ENCODE results near the gene DMAC2L. TPM values are rescaled to one million over a fixed set of nuclear protein-coding genes. Genes with fewer than 3 reads are reported as not detected.
"Not testable (repeated sequence)": the region's sequence is repeated elsewhere in the genome, so short reads cannot be mapped to it uniquely, and the experiment has no call there.

Gene DMAC2L
- total RNA-seq, 1 donor from 2014 or later, result 13.9 TPM

- DNase-seq (ENCODE audit: extremely low spot score, unreplicated experiment), result no peak
- Mint-ChIP-seq H3K27me3 (no peaks in the 10 kb centered on the region), H3K4me3 (no peak overlapping the region), H3K27ac (no peak overlapping the region), H3K9me3 (peaks cover 7% of the 10 kb centered on the region), H3K36me3 (no peaks in the 10 kb centered on the region), H3K4me1 (ENCODE audit: unreplicated experiment) (peaks cover 14% of the 10 kb centered on the region)
- TF ChIP-seq CTCF (conservative IDR thresholded peaks at IDR 0.05), result no peak
These were observed 36.8 kb downstream of the DMAC2L start for GRCh38 chr14:50348933-50349332.

GRCh38 chr14:50350975-50351374, 38.9 kb downstream of the DMAC2L start:
- no peak overlapping the region for H3K4me3 Mint-ChIP-seq
- no peak for DNase-seq (ENCODE audit: extremely low spot score, unreplicated experiment)

GRCh38 chr14:50352584-50352983, 40.5 kb downstream of the DMAC2L start:
- TF ChIP-seq CTCF (conservative IDR thresholded peaks at IDR 0.05), result no peak
- Mint-ChIP-seq H3K27me3 (no peaks in the 10 kb centered on the region), H3K9me3 (peaks cover 4% of the 10 kb centered on the region), H3K4me1 (ENCODE audit: unreplicated experiment) (peaks cover 9% of the 10 kb centered on the region), H3K36me3 (no peaks in the 10 kb centered on the region), H3K4me3 (no peak overlapping the region), H3K27ac (no peak overlapping the region)
- DNase-seq (ENCODE audit: extremely low spot score, unreplicated experiment), result no peak

More at GRCh38 chr14:50350975-50351374, 38.9 kb downstream of the DMAC2L start:
- H3K36me3 Mint-ChIP-seq, result no peaks in the 10 kb centered on the region
- H3K4me1 Mint-ChIP-seq (ENCODE audit: unreplicated experiment), result peaks cover 14% of the 10 kb centered on the region
- no peak overlapping the region for H3K27ac Mint-ChIP-seq
- no peaks in the 10 kb centered on the region for H3K27me3 Mint-ChIP-seq
- H3K9me3 Mint-ChIP-seq, result peaks cover 7% of the 10 kb centered on the region
- TF ChIP-seq CTCF (conservative IDR thresholded peaks at IDR 0.05), result no peak

- no peaks in the 10 kb centered on the region for H3K27me3 Mint-ChIP-seq
- DNase-seq (ENCODE audit: extremely low spot score, unreplicated experiment), result no peak
- no peak for TF ChIP-seq CTCF (conservative IDR thresholded peaks at IDR 0.05)
- no peaks in the 10 kb centered on the region for H3K36me3 Mint-ChIP-seq
- no peaks in the 10 kb centered on the region for H3K9me3 Mint-ChIP-seq
- H3K4me3 Mint-ChIP-seq, result no peak overlapping the region
- H3K4me1 Mint-ChIP-seq (ENCODE audit: unreplicated experiment), result peaks cover 5% of the 10 kb centered on the region
- H3K27ac Mint-ChIP-seq, result no peak overlapping the region
These were observed 41.0 kb downstream of the DMAC2L start for GRCh38 chr14:50353126-50353525.

GRCh38 chr14:50354527-50354926, 42.4 kb downstream of the DMAC2L start:
- peaks cover 5% of the 10 kb centered on the region for H3K4me1 Mint-ChIP-seq (ENCODE audit: unreplicated experiment)
- H3K27me3 Mint-ChIP-seq, result no peaks in the 10 kb centered on the region
- no peak for DNase-seq (ENCODE audit: extremely low spot score, unreplicated experiment)
- no peak overlapping the region for H3K4me3 Mint-ChIP-seq
- no peak for TF ChIP-seq CTCF (conservative IDR thresholded peaks at IDR 0.05)
- no peak overlapping the region for H3K27ac Mint-ChIP-seq
- H3K36me3 Mint-ChIP-seq, result no peaks in the 10 kb centered on the region
- H3K9me3 Mint-ChIP-seq, result no peaks in the 10 kb centered on the region

GRCh38 chr14:50355692-50356091, 43.6 kb downstream of the DMAC2L start:
- DNase-seq (ENCODE audit: extremely low spot score, unreplicated experiment), result no peak
- H3K4me3 Mint-ChIP-seq, result no peak overlapping the region
- H3K9me3 Mint-ChIP-seq, result no peaks in the 10 kb centered on the region
- H3K36me3 Mint-ChIP-seq, result no peaks in the 10 kb centered on the region
- peaks cover 5% of the 10 kb centered on the region for H3K4me1 Mint-ChIP-seq (ENCODE audit: unreplicated experiment)
- no peak for TF ChIP-seq CTCF (conservative IDR thresholded peaks at IDR 0.05)
- H3K27me3 Mint-ChIP-seq, result no peaks in the 10 kb centered on the region
- no peak overlapping the region for H3K27ac Mint-ChIP-seq

- DNase-seq (ENCODE audit: extremely low spot score, unreplicated experiment); H3K9me3 Mint-ChIP-seq; H3K4me3 Mint-ChIP-seq; H3K27ac Mint-ChIP-seq; H3K36me3 Mint-ChIP-seq; H3K4me1 Mint-ChIP-seq (ENCODE audit: unreplicated experiment); H3K27me3 Mint-ChIP-seq: not testable (repeated sequence)
These were observed 44.2 kb downstream of the DMAC2L start for GRCh38 chr14:50356283-50356682.

All from type B pancreatic cell (in vitro differentiated cells).